ENCODE measurements around the gene INPPL1.

Gene INPPL1

DNA sequence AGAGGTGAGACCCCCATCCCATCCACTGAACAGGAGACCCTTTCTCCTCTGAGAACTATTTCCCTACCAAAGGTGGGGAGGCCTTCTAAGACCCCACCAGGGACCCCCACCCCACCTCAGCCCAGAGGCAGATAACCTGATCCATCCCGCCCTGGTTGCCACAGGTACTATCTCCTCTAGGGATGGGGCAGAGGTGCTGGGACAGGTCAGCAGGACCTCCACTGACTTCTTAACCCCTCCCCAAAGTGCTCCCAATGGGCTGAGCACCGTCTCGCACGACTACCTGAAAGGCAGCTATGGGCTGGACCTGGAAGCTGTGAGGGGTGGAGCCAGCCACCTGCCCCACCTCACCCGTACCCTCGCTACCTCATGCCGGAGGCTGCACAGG lies 4.3 kb downstream of the INPPL1 start:
- no peak overlapping the region for H3K27ac ChIP-seq (ENCODE audit: low read length)
- H3K9me3 ChIP-seq (ENCODE audit: control insufficient read depth, low read depth, low read length), result no peaks in the 10 kb centered on the region
- H3K4me1 ChIP-seq (ENCODE audit: control insufficient read depth, low read depth, low read length), result peaks cover 11% of the 10 kb centered on the region
- H3K36me3 ChIP-seq (ENCODE audit: control insufficient read depth, low read depth, low read length), result peaks cover 52% of the 10 kb centered on the region
- H3K4me3 ChIP-seq (ENCODE audit: low read length), result no peak overlapping the region
- H3K9ac ChIP-seq (ENCODE audit: low read length), result no peak overlapping the region
- peaks cover 6% of the 10 kb centered on the region for H3K27me3 ChIP-seq (ENCODE audit: control insufficient read depth, insufficient read depth, low read length)

DNA sequence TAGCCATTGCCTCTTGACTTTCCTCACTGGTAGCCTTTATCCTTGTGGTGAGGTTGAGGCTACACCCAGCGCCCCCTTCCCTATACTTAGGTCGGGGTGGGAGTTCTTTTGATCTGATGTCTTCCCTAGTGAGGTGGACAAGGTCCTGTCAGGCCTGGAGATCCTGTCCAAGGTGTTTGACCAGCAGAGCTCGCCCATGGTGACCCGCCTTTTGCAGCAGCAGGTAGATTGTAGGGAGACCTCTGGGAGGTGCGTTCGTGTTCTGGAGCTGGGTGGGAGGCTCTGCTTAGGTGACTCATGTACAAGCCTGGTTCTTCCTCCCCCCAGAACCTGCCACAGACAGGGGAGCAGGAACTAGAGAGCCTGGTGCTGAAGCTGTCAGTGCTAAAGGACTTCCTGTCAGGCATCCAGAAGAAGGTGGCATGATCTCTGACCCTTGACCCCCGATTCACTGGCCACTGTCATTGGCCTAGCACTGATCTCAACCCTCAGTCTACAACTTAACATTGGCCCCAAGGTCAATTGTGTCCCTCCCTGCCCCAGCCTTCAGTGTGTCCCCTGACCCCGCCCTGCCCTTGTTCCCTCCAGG lies 4.9 kb downstream of the INPPL1 start:
- Histone ChIP-seq H3K27ac (ENCODE audit: low read length) (no peak overlapping the region), H3K9me3 (ENCODE audit: control insufficient read depth, low read depth, low read length) (no peaks in the 10 kb centered on the region), H3K9ac (ENCODE audit: low read length) (no peak overlapping the region), H3K27me3 (ENCODE audit: control insufficient read depth, insufficient read depth, low read length) (peaks cover 6% of the 10 kb centered on the region), H3K4me3 (ENCODE audit: low read length) (no peak overlapping the region), H3K4me1 (ENCODE audit: control insufficient read depth, low read depth, low read length) (peaks cover 11% of the 10 kb centered on the region), H3K36me3 (ENCODE audit: control insufficient read depth, low read depth, low read length) (peaks cover 58% of the 10 kb centered on the region)

DNA sequence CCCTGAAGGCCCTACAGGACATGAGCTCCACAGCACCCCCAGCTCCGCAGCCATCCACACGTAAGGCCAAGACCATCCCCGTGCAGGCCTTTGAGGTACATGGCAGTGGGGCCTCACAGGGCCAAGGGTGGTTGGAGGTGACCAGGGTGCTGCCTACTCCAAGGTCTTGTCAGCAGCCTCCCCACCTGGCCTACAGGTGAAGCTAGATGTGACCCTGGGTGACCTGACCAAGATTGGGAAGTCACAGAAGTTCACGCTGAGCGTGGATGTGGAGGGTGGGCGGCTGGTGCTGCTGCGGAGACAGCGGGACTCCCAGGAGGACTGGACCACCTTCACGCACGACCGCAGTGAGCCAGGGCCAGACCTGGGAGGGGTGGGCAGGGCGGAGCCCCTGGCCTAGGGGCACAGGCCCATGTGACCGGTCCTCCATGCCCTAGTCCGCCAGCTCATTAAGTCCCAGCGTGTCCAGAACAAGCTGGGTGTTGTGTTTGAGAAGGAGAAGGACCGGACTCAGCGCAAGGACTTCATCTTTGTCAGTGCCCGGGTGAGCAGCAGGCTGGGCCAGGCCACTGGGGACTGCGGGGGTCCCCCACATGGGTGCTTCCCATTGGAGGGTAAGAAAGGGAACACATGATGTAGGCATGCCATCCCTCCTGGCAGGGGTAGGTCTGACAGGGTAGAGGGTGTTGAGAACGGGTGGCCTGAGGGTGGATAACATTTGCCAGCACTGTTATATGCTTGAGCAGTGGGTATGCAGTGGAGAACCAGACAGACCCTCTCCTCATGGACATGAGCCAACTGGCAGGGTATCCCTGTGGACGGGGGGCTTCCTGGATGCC lies 5.6 kb downstream of the INPPL1 start:
- H3K27ac ChIP-seq (ENCODE audit: low read length), result no peak overlapping the region
- no peak overlapping the region for H3K9ac ChIP-seq (ENCODE audit: low read length)
- peaks cover 65% of the 10 kb centered on the region for H3K36me3 ChIP-seq (ENCODE audit: control insufficient read depth, low read depth, low read length)
- peaks cover 6% of the 10 kb centered on the region for H3K27me3 ChIP-seq (ENCODE audit: control insufficient read depth, insufficient read depth, low read length)
- no peaks in the 10 kb centered on the region for H3K9me3 ChIP-seq (ENCODE audit: control insufficient read depth, low read depth, low read length)
- H3K4me1 ChIP-seq (ENCODE audit: control insufficient read depth, low read depth, low read length), result peaks cover 11% of the 10 kb centered on the region
- H3K4me3 ChIP-seq (ENCODE audit: low read length), result no peak overlapping the region

- H3K36me3 ChIP-seq (ENCODE audit: control insufficient read depth, low read depth, low read length), result peaks cover 71% of the 10 kb centered on the region
- H3K9ac ChIP-seq (ENCODE audit: low read length), result no peak overlapping the region
These were observed 6.3 kb downstream of the INPPL1 start for GRCh38 chr11:72230764-72231365.

GRCh38 chr11:72231396-72232259 lies 7.1 kb downstream of the INPPL1 start:
- Histone ChIP-seq H3K36me3 (ENCODE audit: control insufficient read depth, low read depth, low read length) (peaks cover 78% of the 10 kb centered on the region), H3K9ac (ENCODE audit: low read length) (no peak overlapping the region), H3K4me1 (ENCODE audit: control insufficient read depth, low read depth, low read length) (peaks cover under 1% of the 10 kb centered on the region), H3K27ac (ENCODE audit: low read length) (no peak overlapping the region), H3K4me3 (ENCODE audit: low read length) (no peak overlapping the region), H3K9me3 (ENCODE audit: control insufficient read depth, low read depth, low read length) (no peaks in the 10 kb centered on the region), H3K27me3 (ENCODE audit: control insufficient read depth, insufficient read depth, low read length) (no peaks in the 10 kb centered on the region)

More at GRCh38 chr11:72230764-72231365, 6.3 kb downstream of the INPPL1 start:
- Histone ChIP-seq H3K27me3 (ENCODE audit: control insufficient read depth, insufficient read depth, low read length) (no peaks in the 10 kb centered on the region), H3K9me3 (ENCODE audit: control insufficient read depth, low read depth, low read length) (no peaks in the 10 kb centered on the region), H3K4me1 (ENCODE audit: control insufficient read depth, low read depth, low read length) (peaks cover 5% of the 10 kb centered on the region), H3K4me3 (ENCODE audit: low read length) (no peak overlapping the region), H3K27ac (ENCODE audit: low read length) (no peak overlapping the region)

GRCh38 chr11:72232260-72233055 lies 7.9 kb downstream of the INPPL1 start:
- Histone ChIP-seq H3K9ac (ENCODE audit: low read length) (no peak overlapping the region), H3K27me3 (ENCODE audit: control insufficient read depth, insufficient read depth, low read length) (no peaks in the 10 kb centered on the region), H3K4me3 (ENCODE audit: low read length) (no peak overlapping the region), H3K27ac (ENCODE audit: low read length) (no peak overlapping the region), H3K9me3 (ENCODE audit: control insufficient read depth, low read depth, low read length) (no peaks in the 10 kb centered on the region), H3K36me3 (ENCODE audit: control insufficient read depth, low read depth, low read length) (peaks cover 84% of the 10 kb centered on the region), H3K4me1 (ENCODE audit: control insufficient read depth, low read depth, low read length) (peaks cover 1% of the 10 kb centered on the region)

- H3K9me3 ChIP-seq (ENCODE audit: control insufficient read depth, low read depth, low read length), result no peaks in the 10 kb centered on the region
- no peak overlapping the region for H3K27ac ChIP-seq (ENCODE audit: low read length)
- peaks cover 88% of the 10 kb centered on the region for H3K36me3 ChIP-seq (ENCODE audit: control insufficient read depth, low read depth, low read length)
- peaks cover under 1% of the 10 kb centered on the region for H3K27me3 ChIP-seq (ENCODE audit: control insufficient read depth, insufficient read depth, low read length)
- peaks cover 6% of the 10 kb centered on the region for H3K4me1 ChIP-seq (ENCODE audit: control insufficient read depth, low read depth, low read length)
- H3K9ac ChIP-seq (ENCODE audit: low read length), result no peak overlapping the region
- no peak overlapping the region for H3K4me3 ChIP-seq (ENCODE audit: low read length)
These were observed 8.6 kb downstream of the INPPL1 start for GRCh38 chr11:72233056-72233772.

DNA sequence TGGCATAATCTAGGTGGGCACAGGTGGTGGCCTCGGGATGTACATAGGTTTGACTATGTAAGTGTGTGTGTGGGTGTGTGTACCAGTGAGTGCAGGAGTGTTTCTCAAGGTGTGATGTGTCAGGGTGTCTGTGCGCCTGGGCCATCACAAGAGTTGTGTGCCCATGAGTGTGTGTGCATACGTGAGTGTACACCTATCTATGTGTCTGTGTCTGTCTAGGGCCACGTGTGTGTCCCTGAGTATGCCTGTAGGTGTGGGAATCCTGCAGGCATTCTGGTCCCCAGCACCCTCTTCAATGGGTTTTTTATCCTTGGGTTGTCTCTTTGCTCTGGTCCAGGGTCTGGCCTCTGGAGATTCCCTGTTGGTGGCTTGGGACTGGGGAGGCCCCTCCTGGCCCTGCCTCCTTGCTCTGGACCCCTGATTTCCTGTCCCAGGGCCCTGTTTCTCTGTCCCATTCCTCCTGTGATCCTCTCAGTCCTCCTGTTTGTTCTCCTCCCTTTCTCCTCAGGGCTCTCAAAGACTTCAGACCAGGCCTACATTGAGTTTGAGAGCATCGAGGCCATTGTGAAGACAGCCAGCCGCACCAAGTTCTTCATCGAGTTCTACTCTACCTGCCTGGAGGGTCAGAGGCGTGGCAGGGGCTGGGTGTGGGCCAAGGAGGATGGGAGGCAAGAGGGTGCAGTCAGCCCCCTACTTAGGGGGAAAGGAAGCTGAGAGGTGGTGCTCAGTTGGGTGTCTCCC lies 9.4 kb downstream of the INPPL1 start:
- peaks cover 83% of the 10 kb centered on the region for H3K36me3 ChIP-seq (ENCODE audit: control insufficient read depth, low read depth, low read length)

GRCh38 chr11:72234514-72234830 lies 9.9 kb downstream of the INPPL1 start:
- H3K27ac ChIP-seq (ENCODE audit: low read length), result no peak overlapping the region
- no peaks in the 10 kb centered on the region for H3K9me3 ChIP-seq (ENCODE audit: control insufficient read depth, low read depth, low read length)
- H3K4me1 ChIP-seq (ENCODE audit: control insufficient read depth, low read depth, low read length), result peaks cover 19% of the 10 kb centered on the region
- H3K27me3 ChIP-seq (ENCODE audit: control insufficient read depth, insufficient read depth, low read length), result peaks cover 13% of the 10 kb centered on the region
- no peak overlapping the region for H3K9ac ChIP-seq (ENCODE audit: low read length)
- H3K36me3 ChIP-seq (ENCODE audit: control insufficient read depth, low read depth, low read length), result peaks cover 78% of the 10 kb centered on the region
- no peak overlapping the region for H3K4me3 ChIP-seq (ENCODE audit: low read length)

More for the DNA sequence above, 9.4 kb downstream of the INPPL1 start:
- Histone ChIP-seq H3K4me1 (ENCODE audit: control insufficient read depth, low read depth, low read length) (peaks cover 14% of the 10 kb centered on the region), H3K27me3 (ENCODE audit: control insufficient read depth, insufficient read depth, low read length) (peaks cover 8% of the 10 kb centered on the region), H3K27ac (ENCODE audit: low read length) (no peak overlapping the region), H3K9me3 (ENCODE audit: control insufficient read depth, low read depth, low read length) (no peaks in the 10 kb centered on the region), H3K4me3 (ENCODE audit: low read length) (no peak overlapping the region), H3K9ac (ENCODE audit: low read length) (no peak overlapping the region)

DNA sequence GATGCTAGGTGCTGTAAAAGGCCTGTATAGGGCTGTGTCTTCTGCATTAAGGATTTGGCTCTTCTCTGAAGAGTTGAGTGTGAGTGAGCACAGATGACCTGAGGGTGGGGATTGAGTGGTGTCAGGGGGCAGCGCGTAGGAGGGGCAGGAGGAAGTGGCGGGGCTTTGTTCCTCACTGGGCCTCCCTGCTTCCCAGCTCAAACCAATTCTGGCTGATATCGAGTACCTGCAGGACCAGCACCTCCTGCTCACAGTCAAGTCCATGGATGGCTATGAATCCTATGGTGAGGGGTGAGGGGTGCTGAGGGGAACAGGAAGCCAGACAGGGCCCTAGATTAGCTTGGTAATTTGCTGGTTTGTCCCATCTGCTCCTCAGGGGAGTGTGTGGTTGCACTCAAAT lies 10.4 kb downstream of the INPPL1 start:
- Histone ChIP-seq H3K9ac (ENCODE audit: low read length) (no peak overlapping the region), H3K27ac (ENCODE audit: low read length) (no peak overlapping the region), H3K9me3 (ENCODE audit: control insufficient read depth, low read depth, low read length) (no peaks in the 10 kb centered on the region), H3K36me3 (ENCODE audit: control insufficient read depth, low read depth, low read length) (peaks cover 74% of the 10 kb centered on the region), H3K4me3 (ENCODE audit: low read length) (no peak overlapping the region), H3K4me1 (ENCODE audit: control insufficient read depth, low read depth, low read length) (peaks cover 19% of the 10 kb centered on the region), H3K27me3 (ENCODE audit: control insufficient read depth, insufficient read depth, low read length) (peaks cover 18% of the 10 kb centered on the region)
